Measurements from ENCODE around the gene ENTR1. TPM values are rescaled to one million over a fixed set of nuclear protein-coding genes. Genes with fewer than 3 reads are reported as not detected.

ENTR1 gene
- total and polyA plus RNA-seq, 2 of the 13 experiments (the other 11 are each of a cell fraction or from before 2014, with no cell fraction given), result 70.1 to 76.4 TPM

GRCh38 chr9:136400038-136400834 is 10.2 kb downstream of the ENTR1 start, which contains the start of gene SNAPC4 (continued):
- TF ChIP-seq ZNF512B (CRISPR knock-in tag; IDR thresholded peaks at IDR 0.05; ENCODE audit: borderline replicate concordance), result no peak
- TF ChIP-seq HNF1B (CRISPR knock-in tag; IDR thresholded peaks at IDR 0.05), result 0 out of 2 replicates have a peak, but pooled peaks have one; percentile 13
- TF ChIP-seq HMGA1 (CRISPR knock-in tag; conservative IDR thresholded peaks at IDR 0.05), result no peak
- no peak for TF ChIP-seq ZC3H13 (CRISPR knock-in tag; IDR thresholded peaks at IDR 0.05)
- TF ChIP-seq CHD2 (IDR thresholded peaks at IDR 0.05; ENCODE audit: low read depth, low read length), result no peak
- 0 out of 2 replicates have a peak, but pooled peaks have one; percentile 43 for TF ChIP-seq FOXC1 (CRISPR knock-in tag; IDR thresholded peaks at IDR 0.05; ENCODE audit: borderline replicate concordance)
- no peak for TF ChIP-seq ZNF746 (CRISPR knock-in tag; IDR thresholded peaks at IDR 0.05)
- TF ChIP-seq JARID2 (CRISPR knock-in tag; IDR thresholded peaks at IDR 0.05; ENCODE audit: insufficient replicate concordance), result no peak
- no peak for TF ChIP-seq ZHX2 (IDR thresholded peaks at IDR 0.05; ENCODE audit: low read depth)
- TF ChIP-seq ZHX2 (CRISPR knock-in tag; IDR thresholded peaks at IDR 0.05; ENCODE audit: borderline replicate concordance), result 0 out of 2 replicates have a peak, but pooled peaks have one; percentile 35
- TF ChIP-seq ZBTB46 (CRISPR knock-in tag; IDR thresholded peaks at IDR 0.05; ENCODE audit: borderline replicate concordance), result no peak
- no peak for TF ChIP-seq HDAC2 (CRISPR knock-in tag; IDR thresholded peaks at IDR 0.05)
- no peak for TF ChIP-seq ATF5 (CRISPR knock-in tag; IDR thresholded peaks at IDR 0.05; ENCODE audit: low read depth)
- TF ChIP-seq SMAD1 (CRISPR knock-in tag; IDR thresholded peaks at IDR 0.05; ENCODE audit: borderline replicate concordance, low read depth), result peak; percentile 26; the same call in 1 of the 2 replicates
- TF ChIP-seq FOXK2 (IDR thresholded peaks at IDR 0.05), result no peak

Data from HepG2 (cell line).